NT2/D1 (cell line): ENCODE measurements around the gene LRP10.

Experiments used
- YY1 ChIP-seq: IDR thresholded peaks from 2 replicates; pipeline ENCODE4 v1.6.1; 2011; ENCODE audit not compliant: insufficient read length, insufficient read depth
- ZNF274 ChIP-seq: IDR thresholded peaks from 2 replicates; pipeline ENCODE4 v1.6.1; 2011; ENCODE audit warnings: mild to moderate bottlenecking, low read depth, low read length

GRCh38 chr14:22839159-22839779 is 32.3 kb upstream of the LRP10 start:
- TF ChIP-seq YY1 (no peak), ZNF274 (no peak)
